GM21786 (cell line): Measurements from ENCODE around the gene TPRN.

Source experiments
- ATAC-seq: cut with Tn5 transposase; IDR thresholded peaks from one replicate; pipeline ENCODE4 v1.9.1; 2021; ENCODE audit not compliant: unreplicated experiment

Gene TPRN

DNA sequence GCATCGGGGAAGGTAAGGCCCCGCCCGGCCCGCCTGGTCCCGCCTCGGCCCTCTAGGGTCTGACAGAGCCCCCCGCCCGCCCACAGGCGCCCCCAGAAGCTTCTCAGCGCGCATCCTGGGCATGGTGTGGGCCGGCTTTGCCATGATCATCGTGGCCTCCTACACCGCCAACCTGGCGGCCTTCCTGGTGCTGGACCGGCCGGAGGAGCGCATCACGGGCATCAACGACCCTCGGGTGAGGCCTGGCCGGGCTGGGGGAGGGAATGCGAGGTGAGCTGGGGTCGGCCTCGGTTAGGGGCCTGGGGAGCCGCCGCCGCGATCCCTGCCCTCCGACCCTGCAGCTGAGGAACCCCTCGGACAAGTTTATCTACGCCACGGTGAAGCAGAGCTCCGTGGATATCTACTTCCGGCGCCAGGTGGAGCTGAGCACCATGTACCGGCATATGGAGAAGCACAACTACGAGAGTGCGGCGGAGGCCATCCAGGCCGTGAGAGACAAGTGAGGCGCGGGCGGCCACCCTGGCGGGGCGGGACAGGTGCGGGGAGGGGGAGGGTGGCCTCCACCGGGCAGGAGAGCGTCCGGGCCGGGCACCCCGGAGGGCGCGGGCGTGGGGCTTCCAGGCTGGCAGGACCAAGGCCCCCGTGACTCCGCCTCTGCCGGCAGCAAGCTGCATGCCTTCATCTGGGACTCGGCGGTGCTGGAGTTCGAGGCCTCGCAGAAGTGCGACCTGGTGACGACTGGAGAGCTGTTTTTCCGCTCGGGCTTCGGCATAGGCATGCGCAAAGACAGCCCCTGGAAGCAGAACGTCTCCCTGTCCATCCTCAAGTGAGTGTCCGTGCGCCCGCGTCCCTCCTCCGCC, 37.8 kb downstream of the TPRN start:
- no peak for ATAC-seq

DNA sequence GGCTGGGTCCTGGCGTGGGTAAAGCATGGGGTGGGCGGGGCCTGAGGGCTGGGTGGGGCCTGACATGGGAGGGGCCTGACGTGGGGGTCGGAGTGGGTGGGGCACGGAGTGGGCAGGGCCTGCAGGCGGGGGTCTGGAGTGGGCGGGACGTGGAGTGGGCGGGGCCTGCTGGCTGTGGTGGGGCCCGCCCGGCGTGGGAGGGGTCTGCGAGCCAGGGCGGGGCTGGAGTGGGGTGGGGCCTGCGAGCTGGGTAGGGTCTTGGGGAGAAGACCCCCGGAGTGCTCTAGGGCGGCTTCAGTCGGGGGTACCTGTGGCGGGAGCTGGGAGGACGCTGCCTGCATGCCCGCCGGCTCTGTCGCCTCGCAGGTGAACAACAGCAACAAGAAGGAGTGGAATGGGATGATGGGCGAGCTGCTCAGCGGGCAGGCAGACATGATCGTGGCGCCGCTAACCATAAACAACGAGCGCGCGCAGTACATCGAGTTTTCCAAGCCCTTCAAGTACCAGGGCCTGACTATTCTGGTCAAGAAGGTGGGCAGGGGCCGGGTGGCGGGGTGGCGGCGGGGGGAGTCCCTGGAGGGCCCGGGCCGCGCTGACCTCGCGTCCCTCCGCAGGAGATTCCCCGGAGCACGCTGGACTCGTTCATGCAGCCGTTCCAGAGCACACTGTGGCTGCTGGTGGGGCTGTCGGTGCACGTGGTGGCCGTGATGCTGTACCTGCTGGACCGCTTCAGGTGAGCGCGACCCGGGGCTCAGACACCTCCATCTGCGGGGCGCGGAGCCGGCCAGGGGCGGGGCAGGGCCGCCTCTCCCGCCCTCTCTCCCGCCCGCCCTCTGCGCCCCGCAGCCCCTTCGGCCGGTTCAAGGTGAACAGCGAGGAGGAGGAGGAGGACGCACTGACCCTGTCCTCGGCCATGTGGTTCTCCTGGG, 38.7 kb downstream of the TPRN start:
- no peak for ATAC-seq

DNA sequence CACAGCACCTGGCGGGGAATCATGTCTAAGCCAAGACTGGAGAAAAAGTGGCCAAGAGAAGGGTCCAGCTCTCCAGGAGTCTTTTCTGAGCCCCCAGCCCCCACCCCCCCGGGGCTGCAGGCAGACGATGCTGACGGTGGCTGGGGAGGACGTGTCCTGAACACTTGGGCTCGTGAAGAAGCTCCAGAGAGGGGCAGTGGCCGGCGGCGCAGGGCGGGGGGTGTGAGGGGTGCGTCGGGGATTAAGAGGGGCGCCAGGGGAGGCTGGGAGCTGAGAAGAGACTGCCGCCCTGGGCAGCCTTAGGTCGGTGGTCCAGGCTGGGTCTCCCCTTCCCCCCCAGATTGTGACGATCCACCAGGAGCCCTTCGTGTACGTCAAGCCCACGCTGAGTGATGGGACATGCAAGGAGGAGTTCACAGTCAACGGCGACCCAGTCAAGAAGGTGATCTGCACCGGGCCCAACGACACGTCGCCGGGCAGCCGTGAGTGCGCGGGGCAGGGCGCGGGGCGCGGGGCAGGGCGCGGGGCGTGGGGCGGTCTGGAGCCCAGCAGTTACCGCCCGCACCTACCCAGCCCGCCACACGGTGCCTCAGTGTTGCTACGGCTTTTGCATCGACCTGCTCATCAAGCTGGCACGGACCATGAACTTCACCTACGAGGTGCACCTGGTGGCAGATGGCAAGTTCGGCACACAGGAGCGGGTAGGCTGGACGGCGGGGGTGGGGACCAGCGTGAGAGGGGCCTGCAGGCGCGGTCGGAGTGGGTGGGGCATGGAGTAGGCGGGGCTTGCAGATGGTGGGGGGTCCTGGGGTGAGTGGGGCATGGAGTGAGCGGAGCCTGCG, 39.6 kb downstream of the TPRN start:
- no peak for ATAC-seq

DNA sequence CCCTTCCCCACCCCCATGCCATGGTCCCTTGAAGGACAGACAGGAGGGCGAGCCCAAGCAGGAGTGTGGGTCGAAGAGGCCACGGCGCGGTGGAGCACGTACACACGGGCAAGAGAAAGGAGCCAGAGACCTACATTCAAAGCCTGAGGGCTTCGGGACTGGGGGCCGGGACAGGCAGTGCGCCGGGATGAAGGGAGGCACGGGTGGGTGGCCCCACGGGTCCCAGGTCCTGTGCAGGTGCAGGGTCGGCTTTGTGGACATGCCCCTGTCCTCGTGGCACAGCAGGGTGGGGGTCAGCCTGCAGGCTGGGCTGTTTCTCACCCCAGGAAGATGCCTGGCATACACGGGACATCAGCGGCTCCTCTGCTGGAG, 40.5 kb downstream of the TPRN start:
- ATAC-seq, result no peak

DNA sequence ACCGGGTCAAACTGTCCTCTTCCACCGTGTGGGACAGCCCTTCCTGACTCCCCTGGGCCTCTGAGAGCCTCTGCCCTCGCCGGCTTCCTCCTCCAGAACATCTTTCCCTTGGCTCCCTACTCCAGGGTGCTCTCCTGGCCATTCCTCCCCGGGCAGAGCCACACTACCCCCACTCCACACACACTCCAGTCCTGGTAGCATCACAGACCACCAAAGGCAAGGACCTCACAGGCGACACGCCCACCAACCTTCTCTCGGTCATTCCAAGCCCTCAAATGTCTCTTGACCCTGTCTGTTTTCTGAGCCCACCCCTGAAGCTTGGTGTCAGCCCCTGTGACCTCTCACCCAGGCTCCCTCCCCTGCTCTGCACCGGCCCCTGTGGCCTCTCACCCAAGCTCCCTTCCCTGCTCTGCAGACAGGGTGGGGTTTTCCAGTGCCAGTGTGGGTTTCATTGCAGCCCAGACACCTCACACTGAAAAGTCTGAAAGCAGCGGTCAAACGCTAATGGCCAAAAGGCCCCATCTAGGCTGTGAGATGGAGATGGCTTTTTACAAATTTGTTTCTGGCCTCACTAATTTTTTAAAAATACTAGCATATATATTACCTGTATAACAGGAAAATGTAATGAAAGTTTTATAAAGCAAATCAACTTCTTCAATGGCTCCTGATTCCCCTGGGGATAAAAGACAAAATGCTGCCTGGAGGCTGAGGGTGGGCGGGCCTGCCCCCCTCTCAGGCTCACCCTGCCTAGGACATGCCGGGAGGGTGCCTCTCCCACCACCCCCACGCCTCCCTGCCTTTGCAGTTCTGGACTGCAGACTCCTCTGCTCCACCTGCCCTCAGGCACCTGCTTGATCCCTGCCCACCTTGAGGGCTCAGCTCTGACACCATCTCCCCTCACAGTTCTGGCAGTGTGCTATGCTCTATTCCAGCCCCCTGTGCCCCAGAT, 41.2 kb downstream of the TPRN start:
- ATAC-seq, result no peak

DNA sequence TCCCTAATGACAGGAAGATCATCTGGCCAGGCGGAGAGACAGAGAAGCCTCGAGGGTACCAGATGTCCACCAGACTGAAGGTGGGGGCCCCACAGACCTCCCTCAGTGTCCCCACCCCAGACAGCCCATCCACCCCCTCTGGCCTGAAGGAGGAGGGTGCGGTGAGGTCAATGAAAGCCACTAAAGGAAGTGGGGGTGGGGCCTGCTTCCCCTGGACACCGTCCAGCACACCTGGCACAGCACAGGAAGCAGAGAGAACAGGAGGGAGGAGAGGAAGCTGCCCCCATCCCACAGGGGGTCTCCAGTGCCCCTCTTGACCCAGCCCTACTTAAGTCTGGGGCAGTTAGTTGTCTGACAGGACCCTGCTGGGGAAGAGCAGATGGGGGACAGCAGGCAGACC, 41.9 kb downstream of the TPRN start:
- no peak for ATAC-seq

DNA sequence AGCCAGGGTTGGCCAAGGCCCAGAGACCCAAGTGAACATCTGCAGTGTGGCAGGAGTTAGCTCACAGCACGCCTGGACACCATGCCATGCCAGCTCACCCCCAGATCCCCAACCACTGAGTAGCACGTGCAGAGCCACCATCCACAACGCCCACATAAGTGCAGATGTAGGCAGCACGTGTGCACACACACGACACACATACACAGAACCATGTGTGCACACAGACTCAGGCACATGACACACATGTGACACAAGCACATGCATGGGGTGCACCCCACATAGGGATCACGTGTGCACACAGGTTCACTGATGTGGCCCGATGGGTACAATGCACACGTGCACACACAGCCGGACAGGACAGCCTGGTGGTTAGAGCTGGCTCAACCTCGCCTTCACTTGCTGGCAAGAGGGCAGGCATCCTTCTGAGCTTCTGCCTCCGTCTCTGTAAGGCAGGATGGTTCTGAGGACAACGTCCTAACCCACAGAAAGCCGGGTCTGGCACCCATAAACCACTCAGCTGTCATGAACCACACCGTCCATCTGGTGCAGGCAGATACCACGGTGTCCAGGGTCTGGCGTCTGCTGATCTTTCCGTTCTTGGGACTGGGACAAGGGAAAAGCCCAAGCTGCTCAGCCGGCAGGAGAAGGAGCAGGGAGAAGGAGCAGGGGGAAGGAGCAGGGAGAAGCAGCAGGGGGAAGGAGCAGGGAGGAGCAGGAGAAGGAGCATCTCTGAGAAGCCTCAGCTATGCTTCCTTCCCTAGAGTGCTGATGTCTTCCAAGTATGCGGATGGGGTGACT, 42.7 kb downstream of the TPRN start:
- no peak for ATAC-seq

DNA sequence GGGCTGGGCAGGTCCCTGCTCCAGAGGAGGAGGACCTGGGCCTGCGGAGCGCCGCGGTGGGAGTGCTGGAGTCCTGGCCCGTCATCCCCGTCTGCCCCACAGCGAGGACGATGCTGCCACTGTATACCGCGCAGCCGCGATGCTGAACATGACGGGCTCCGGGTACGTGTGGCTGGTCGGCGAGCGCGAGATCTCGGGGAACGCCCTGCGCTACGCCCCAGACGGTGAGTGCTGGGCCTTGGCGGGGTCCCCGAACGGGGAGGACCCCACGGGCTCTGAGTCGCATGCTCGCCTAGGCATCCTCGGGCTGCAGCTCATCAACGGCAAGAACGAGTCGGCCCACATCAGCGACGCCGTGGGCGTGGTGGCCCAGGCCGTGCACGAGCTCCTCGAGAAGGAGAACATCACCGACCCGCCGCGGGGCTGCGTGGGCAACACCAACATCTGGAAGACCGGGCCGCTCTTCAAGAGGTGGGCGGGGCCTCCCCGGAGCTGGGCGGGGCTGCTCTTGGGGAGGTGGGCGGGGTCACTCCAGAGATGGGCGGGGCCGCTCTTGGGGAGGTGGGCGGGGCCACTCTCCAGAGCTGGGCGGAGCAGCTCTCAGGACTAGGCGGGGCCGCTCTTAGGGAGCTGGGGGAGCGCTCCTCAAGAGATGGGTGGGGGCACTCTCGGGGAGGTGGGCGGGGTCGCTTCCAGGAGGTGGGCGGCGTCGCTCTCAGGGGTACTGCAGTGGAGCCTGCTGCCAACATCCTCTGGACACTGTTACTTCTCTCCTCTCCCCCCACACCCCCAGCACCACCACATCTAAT, 43.8 kb downstream of the TPRN start:
- ATAC-seq, result no peak

DNA sequence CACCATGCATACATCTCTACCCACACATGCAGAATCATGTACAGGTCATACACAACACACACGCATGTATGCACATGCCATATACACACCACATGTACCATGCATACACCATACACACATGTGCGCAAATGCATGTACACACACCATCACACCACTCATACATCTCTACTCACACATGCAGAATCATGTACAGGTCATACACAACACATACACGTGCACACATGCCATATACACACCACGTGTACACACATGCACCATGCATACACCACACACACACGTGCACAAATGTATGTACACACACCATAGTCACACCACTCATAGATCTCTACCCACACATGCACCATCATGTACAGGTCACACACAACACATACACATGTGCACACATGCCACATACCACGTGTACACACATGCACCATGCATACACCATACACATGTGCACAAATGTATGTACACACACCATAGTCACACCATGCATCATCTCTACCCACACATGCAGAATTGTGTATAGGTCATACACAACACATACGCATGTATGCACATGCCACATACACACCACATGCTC, 47.6 kb downstream of the TPRN start:
- no peak for ATAC-seq

DNA sequence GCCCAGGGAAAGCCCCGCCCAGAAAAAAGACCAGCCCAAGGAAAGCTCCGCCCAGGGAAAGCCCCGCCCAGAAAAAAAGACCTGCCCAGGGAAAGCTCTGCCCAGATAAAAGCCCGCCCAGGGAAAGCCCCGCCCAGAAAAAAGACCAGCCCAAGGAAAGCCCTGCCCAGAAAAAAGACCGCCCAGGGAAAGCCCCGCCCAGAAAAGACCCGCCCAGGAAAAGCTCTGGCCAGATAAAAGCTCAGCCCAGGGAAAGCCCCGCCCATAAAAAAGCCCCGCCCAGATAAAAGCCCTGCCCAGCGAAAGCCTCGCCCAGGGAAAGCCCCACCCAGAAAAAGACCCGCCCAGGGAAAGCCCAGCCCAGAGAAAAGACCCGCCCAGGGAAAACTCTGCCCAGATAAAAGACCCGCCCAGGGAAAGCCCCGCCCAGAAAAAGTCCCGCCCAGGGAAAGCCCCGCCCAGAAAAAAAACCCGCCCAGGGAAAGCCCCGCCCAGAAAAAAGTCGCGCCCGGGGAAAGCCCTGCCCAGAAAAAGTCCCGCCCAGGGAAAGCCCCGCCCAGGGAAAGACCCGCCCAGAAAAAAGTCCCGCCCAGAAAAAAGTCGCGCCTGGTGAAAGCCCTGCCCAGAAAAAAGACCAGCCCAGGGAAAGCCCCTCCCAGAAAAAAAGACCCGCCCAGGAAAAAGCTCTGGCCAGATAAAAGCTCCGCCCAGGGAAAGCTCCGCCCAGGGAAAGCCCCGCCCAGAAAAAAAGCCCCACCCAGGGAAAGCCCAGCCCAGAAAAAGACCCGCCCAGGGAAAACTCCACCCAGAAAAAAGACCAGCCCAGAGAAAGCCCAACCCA, 49.7 kb downstream of the TPRN start:
- peak; percentile 44 for ATAC-seq

DNA sequence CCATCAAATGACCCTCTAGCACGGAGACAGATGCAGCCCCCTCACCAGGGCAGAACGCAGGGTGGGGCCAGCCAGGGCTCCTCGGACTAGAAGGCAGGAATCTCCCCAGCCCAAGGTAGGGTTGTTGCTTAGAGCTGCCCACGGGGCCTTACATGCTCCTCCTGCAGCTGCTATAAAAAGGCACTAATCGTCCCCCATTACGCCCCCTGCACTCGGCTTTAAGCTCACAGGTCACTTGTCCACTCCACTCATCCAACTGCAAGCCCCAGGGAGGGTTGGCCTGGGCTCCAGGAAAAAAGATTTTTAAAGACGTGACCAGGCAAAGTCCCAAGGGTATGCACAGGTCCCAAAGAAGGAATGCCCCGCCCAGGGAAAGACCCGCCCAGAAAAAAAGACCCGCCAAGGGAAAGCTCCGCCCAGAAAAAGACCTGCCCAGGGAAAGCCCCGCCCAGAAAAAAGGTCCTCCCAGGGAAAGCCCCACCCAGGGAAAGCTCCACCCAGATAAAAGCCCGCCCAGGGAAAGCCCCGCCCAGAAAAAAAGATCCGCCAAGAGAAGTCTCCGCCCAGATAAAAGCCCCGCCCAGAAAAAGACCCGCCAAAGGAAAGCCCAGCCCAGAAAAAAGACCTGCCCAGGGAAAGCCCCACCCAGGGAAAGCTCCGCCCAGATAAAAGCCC, 50.5 kb downstream of the TPRN start:
- ATAC-seq, result peak; percentile 30

DNA sequence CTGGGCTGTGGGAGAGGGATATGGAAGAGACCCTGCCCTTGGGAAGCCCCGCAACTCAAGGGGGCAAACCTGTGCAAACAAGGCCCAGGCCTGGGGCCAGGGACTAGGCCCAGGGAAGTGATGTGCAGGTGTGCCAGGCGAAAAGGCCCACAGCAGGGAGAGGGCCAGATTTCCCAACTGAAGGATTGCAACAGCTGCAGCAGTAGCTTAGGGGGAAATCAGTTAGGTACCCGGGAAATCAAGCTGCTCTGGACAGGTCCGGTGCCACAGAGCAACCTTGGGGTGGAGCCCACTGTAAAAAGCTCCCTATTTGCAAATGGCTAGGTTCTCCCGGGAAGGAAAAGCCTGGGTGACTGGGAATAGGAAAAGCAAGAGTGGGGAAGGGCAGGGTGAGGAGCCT, 51.2 kb downstream of the TPRN start:
- no peak for ATAC-seq

DNA sequence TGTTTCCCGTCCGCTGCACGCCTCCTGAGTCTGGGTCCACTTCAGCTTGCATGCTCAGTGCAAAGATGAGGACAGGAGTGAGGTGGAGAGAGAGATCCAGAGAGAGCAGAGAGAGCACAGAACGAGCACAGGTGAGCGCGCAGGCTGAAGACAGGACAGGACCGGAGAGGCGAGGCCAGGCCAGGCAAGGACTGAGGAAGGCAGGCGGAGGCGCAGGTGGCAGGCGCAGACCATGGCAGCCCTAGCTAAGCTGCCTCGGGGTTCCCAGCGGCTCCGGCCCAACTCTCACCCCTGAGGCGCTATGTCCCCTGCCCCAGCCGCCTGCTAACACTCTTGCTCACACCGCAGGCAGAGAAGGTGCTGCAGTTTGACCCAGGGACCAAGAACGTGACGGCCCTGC, 51.9 kb downstream of the TPRN start:
- no peak for ATAC-seq

DNA sequence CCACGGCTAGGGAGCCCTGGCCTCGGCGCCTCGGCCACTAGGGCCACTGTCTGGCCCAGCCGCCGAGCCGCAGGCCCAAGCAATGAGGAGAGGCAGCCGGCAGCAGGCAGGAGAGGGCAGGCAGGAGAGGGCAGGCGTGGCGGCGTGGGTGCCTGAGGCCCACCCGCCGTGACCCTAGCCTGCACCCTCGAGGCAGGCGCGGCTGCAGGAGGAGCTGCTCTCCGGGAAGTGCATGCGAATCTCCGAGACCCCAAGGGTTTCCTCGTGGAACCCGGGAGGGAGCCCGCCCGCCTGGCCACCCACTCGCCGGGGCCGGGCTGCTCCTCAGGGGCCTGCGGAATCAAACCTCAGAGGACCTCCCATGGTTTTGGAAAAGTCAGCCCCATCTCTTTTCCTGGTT, 52.3 kb downstream of the TPRN start:
- ATAC-seq, result no peak

DNA sequence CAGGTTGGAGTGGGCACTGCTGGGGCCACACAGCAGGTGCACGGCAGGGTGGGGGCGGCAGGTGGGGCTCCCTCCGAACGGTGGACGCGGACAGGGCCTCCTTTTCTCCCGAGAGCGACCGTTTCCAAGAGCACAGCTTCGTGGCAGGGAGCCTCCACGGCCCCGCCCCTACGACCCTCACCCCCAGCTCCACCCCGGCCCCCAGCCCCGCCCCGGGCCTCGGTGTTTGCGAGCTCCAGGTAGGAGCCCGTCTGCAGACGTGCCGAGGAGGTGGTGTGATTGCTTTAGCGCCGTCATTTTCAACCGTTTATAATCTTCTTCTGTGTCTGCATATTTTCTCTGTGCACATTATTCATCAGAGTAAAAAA, 52.8 kb downstream of the TPRN start:
- no peak for ATAC-seq

DNA sequence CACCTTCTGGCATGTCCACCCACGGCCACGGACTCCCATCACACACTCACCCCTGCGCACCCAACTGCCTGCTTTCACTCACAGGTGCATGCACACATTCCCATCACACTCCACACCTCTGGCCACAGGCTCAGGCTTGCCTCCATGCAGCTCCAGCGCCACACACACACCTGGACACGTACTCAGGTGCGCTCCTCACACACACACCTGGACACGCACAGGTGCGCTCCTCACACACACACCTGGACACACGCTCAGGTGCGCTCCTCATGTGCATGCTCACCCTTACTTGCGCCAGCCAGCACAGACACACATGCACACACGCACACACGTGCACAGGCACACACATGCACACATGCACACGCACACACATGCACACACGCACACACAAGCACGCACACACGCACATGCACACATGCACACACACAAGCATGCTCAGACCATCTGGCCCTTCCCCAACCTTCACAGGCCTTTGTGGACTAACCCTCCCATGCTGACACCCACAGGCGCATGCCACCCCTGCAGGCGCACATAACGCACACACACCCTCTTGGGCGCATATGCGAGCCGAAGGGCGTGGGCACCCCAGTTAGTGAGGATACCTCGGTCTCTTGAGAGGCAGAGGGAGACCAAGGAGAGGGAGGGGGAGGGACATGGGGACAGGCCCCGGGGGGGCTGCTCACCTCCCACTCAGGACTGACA, 53.3 kb downstream of the TPRN start:
- ATAC-seq, result no peak
